SHP77 (cell line): ENCODE results near the gene BDKRB2.

Experiments
- DNase-seq, 2 experiments: peaks; one replicate each; lab custom pipeline; 2025; lab: John Stamatoyannopoulos, UW

The BDKRB2 gene

DNA sequence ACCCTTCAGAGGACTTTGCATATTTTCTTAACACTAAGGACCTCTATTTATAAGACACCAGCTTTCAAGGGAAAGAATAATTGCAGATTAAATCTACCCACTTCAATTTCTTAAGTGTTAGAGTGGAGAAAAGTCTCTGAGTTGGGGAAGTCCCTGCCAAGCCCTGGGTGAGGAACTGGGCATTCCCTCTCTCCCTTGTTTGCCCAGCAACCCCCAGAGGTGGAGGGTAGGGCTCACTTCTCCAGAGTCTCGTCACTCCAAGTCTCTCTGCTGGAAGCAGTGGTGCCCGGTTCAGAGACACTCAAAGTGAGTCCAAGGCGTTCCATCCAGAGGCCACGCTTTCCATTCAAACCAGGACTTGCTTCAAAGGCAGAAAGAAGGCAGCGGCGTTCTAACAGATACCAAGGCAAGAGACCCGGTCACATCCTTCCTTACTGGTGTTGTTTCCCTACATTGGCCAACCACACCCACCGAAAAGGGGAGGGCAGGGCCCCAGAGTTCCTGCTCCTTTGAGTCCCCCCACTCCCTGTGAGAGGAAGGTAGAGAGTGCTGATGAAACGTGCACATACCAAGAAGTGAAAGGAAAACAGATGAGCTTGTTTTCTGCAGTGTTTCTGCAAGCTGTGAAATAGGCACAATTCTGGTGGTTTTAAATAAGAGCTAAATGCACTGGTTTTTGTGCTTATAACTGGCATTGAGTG is 6.1 kb upstream of the BDKRB2 start:
- DNase-seq = no peak

DNA sequence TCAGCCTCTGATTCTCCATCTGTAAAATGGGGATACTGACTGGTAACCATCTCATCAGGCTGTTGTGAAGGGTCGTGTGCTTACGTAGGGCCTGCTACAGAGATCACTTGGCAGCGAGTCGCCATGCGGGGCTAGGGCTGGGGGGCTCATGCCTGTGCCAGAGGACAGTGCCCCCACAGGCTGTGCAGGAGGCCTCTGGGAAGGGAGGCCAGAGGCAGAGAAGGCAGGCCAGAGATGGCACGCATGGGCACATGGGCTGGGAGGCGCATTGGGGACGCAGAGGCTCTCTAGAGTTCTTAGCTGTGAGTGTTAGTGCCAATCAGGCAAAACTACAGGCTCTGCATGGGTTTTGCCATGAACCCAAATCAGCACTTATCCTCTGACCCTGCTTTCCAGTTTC is 3.5 kb upstream of the BDKRB2 start:
- no peak for DNase-seq

DNA sequence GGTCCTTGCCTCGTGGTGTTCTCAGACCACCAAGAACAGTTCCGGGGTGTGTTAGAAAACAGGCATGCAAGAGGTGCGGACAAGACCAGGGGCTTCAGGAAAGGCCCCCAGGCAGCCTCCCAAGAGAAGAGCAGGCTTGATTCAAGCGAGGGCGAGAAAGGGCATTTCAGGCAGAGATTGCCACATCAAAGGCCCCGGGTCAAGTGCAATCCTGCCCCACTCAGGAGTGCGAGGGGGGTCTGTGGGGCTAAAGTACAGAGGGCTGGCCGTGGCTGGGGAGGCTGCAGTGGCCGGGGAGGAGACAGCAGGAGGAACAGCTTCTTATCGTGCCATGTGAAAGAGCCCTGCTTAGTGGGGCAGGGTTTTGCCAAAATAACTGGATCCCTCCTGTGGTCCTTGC is 2.7 kb upstream of the BDKRB2 start:
- DNase-seq = no peak

- no peak for DNase-seq
Measured at GRCh38 chr14:96202441-96203094, 2.1 kb upstream of the BDKRB2 start.

DNA sequence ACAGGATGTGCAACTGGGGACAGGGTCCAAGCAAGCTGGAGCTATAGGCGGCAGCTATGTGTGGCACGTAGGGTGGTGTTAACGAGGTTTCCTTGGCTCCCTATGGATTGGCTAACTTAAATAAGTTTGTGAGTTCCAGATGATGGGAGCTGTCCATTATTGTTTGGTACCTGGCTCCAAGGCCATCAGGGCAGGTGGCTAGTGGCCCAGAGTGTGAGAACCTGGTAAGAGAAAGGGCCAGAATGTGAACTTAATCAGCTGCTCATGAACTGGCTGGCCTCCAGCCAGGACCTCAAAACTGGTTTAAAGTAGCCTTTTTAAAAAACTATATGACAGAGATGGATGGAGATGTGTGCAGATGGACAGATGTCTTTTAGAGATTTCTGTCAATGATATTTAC is 1.5 kb upstream of the BDKRB2 start:
- DNase-seq = no peak

DNA sequence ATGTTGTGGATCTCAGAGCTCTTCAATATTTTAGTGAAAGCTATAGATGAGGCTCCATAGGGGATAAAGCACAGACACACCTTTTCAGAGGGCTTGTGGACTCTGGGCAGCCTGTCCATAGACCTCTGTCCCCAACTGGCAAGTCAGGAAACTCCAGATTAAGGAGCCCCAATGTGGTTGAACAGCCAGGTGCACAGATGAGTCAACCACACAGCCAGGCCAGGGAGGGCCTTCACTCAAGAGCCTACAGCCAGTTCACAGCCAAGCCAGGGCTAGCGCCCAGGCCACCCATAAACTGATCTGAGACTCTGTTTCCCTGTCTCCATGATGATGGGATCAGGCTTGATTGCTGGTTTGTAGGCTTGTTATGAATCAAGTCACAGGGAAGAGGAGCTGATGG is 1.0 kb upstream of the BDKRB2 start:
- peak in 1 of 2 experiments; percentile 53 for DNase-seq

GRCh38 chr14:96205059-96205977 is 679 bp downstream of the BDKRB2 start:
- DNase-seq = peak in 1 of 2 experiments; percentile 21

GRCh38 chr14:96205978-96206360 is 1.3 kb downstream of the BDKRB2 start:
- DNase-seq = no peak

DNA sequence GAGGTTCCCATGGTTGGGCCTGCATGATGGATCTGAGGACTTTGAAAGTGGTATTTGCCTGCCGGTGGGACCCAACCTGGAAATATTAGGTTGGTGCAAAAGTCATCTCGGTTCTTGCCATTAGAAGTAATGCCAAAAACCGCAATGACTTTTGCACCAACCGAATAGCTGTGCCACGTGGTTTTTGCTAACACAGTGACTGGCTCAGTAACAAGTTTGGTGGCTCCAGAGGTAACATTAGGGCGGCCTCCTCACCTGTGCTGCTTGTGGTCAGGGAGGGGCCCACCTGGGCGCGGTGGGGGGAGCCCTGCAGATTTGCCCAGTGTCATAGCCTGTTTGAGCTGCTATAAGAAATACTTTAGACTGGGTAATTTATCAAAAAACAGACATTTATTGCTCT is 1.8 kb downstream of the BDKRB2 start:
- DNase-seq = no peak

GRCh38 chr14:96207686-96208085 is 3.0 kb downstream of the BDKRB2 start:
- DNase-seq = no peak

- DNase-seq = no peak
Measured at GRCh38 chr14:96208739-96209138, 4.1 kb downstream of the BDKRB2 start.

DNA sequence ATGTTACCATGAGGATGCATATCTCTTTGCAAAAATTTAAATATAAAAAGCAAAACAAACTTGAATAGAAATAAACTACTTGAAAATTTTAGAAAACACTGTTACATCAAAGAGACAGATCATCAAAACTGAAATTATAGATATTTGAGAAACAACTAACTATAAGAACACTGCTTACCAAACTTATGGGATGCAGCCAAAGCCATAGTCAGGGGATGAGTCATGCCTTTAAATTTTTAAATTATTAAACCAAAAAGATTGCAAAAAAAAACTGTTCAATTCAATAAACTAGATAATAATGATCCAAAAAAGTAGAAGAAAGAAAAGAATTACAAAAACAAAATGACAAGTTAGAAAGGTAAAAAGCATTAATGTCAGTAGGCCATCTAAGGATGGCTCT is 7.5 kb downstream of the BDKRB2 start:
- no peak for DNase-seq

- DNase-seq = no peak
Measured at GRCh38 chr14:96212896-96213295, 8.3 kb downstream of the BDKRB2 start.

- DNase-seq = no peak
Measured at GRCh38 chr14:96213871-96214465, 9.3 kb downstream of the BDKRB2 start.

GRCh38 chr14:96214793-96215192 is 10.2 kb downstream of the BDKRB2 start:
- no peak for DNase-seq

GRCh38 chr14:96215452-96216244 is 11.0 kb downstream of the BDKRB2 start:
- no peak for DNase-seq

- no peak for DNase-seq
Measured at GRCh38 chr14:96216627-96217026, 12.0 kb downstream of the BDKRB2 start.

DNA sequence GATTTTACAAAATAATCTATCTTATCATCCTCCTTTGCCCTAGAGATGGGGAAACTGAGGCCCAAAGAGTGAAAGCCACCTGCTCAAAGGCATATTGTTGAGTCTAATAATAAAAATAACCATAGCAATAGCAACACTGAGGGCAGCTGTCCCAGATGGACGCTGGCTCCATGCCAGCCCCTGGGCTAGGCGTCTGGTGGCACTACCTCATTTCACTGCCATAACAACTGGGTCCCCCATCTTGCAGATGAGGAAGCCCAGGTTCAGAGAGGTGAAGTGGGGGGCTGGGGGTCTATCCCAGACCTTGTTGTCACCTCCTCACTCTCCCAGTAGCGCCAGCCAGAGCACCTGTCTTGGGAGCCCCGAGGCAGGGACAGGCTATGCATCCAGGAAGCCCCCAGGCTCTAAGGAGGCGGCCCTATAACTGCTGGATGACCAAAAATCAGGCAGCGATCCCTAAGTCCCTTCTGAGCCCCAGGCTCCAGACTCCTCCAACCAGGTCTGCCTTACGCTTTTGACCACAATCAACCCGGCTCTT is 12.8 kb downstream of the BDKRB2 start:
- DNase-seq = peak; percentile 64 to 70

- no peak for DNase-seq
Measured at GRCh38 chr14:96221109-96221650, 16.5 kb downstream of the BDKRB2 start.

- DNase-seq = no peak
Measured at GRCh38 chr14:96221841-96222240, 17.2 kb downstream of the BDKRB2 start.

GRCh38 chr14:96224480-96225096 is 19.9 kb downstream of the BDKRB2 start:
- DNase-seq = no peak
